HG02884 (cell line): ENCODE results near the gene TMEM222.
A peak's percentile ranks its signal among the peaks of the same experiment; 100 is the strongest.

ENCODE experiments used
- ATAC-seq: cut with Tn5 transposase; IDR thresholded peaks from one replicate; pipeline ENCODE4 v1.9.1; 2021; ENCODE audit warnings: mild to moderate bottlenecking, moderate library complexity; ENCODE audit not compliant: unreplicated experiment

The TMEM222 gene

DNA sequence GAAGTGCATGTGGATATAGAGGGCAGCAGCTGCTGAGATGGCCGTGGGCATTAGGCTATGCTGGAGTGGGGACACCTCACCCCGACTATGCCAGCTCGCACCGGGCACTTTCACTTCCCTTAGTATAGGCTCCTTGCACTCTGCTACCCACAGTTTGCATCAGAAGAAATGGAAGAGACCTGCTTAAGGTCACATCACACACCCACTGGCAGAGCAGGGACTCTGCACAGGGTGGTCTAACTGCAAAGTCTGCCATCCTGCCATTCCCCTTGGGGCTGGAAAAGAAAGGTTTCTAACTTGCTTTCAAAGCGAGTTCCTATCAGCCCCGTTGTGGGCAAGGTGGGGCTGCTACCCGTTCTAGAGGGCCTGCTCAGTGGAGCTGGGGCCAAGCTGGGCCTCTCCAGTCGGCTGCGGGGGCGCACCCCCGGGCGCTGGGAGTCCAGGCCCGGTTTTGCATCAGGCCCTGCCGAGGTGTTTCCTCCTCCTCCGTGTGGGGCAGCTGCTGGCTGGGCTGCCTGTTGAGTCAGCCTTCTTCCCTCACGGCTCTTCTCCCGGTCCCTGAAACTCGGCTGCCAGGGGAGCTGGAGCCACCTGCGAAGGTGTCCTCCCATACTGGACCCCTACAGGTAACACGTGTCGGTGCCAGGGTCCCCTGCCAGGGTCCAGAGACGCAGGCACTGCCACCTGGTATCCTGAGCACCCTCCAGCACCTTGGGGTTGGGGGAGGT, 19.7 kb downstream of the TMEM222 start, which contains the start of gene SYTL1:
SYTL1 (plus strand) TSS at position 498 of the 728 bp plus-strand sequence. CDS start 3,313 bp downstream, outside the sequence.
- peak; percentile 42 for ATAC-seq

DNA sequence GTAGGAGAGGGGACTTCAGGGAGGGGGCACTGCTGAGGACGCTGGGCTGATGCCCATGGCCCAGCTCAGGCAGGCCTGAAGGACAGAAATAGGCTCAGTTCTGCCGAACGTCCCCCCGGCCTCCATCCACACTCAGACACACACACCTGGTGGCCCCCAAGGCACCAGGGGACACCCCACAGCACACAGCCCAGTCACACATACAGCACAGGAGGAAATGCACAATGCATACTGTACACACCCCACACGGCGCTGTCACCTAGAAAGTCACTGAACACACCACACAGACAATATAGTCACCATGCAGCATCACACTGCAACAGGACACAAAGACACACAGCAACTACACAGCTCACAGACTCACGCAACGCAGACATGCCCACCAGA, 20.4 kb downstream of the TMEM222 start:
- no peak for ATAC-seq

- no peak for ATAC-seq
Measured at GRCh38 chr1:27342778-27343638, 21.0 kb downstream of the TMEM222 start.

- no peak for ATAC-seq
Measured at GRCh38 chr1:27343639-27344025, 21.7 kb downstream of the TMEM222 start.

DNA sequence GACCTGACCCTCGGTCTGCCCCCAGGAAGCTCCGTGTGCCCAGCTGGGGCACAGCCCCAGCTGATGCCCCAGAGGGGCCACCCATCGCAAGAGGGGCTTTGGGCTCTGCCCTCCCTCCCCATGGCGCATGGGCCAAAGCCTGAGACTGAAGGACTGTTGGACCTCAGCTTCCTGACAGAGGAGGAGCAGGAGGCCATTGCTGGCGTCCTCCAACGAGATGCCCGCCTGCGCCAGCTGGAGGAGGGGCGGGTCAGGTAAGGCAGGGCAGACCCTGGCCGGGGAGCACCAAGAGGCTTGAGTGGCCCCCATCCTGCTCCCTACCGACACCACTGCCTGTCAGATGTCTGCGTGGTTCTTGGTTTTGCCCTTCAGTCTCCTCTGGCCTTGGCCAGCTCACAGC, 23.3 kb downstream of the TMEM222 start:
- ATAC-seq, result no peak

- no peak for ATAC-seq
Measured at GRCh38 chr1:27346357-27346756, 24.4 kb downstream of the TMEM222 start.

DNA sequence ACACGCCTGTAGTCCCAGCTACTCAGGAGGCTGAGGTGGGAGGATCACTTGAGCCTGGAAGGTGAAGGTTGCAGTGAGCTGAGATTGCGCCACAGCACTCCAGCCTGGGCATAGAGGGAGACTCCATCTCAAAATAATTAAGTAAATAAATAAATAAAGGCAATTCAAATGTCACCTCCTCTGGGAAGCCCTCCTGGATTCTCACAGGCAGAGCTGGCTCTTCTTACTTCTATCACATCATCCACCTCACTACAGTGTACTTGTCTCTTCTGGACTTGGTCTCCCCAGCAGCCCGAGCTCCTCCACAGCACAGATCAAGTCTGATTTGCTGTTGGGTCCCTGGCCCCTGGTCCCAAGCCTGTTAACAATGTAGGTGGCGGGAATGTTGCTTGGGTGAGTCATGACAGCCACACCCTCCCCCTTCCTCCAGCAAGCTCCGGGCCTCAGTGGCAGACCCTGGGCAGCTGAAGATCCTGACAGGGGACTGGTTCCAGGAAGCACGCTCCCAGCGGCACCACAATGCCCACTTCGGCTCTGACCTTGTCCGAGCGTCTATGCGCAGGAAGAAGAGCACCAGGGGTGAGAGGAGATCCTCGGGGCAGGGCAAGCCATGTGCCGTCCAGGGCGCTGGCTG, 25.1 kb downstream of the TMEM222 start:
- no peak for ATAC-seq

DNA sequence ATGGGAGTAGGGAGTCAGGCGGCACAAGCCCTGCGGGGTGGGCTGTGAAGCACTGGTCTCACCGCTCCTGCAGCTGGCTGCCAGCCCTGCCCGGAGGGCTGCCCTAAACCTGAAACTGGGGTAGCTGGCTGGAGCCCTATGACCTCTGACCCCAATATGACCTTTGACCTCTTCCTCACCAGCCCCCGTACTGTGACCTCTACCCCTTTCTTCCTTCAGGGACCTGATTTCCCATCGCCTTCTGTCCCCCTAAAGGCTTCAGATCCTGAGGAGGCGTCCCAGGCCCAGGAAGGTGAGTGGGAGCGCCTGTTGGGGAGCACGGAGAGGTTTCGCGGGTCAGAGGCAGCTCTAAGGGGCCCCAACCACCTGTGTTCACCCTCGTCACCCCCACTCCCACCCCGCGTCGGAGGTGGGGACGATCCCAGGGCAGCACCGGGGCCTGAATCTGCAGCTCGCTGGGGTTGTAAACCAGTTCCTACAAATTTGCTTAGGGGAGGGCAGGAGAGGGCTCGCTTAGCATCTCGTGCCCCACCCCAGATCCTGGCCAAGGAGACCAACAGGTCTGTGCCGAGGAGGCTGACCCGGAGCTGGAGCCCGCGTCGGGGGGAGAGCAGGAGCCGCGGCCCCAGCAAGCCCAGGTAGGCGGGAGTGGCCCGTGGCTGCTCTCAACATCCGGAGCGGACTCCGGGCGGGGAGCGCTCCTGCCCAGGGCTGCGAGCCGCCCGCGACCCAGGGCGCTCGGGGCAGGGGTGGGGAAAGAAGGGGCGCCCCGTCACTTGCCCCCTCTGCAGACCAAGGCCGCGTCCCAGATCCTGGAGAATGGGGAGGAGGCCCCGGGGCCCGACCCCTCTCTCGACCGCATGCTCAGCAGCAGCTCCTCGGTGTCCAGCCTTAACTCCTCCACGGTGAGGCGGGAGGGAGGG, 27.2 kb downstream of the TMEM222 start:
- no peak for ATAC-seq

GRCh38 chr1:27349784-27350662, 28.1 kb downstream of the TMEM222 start:
- ATAC-seq, result no peak

DNA sequence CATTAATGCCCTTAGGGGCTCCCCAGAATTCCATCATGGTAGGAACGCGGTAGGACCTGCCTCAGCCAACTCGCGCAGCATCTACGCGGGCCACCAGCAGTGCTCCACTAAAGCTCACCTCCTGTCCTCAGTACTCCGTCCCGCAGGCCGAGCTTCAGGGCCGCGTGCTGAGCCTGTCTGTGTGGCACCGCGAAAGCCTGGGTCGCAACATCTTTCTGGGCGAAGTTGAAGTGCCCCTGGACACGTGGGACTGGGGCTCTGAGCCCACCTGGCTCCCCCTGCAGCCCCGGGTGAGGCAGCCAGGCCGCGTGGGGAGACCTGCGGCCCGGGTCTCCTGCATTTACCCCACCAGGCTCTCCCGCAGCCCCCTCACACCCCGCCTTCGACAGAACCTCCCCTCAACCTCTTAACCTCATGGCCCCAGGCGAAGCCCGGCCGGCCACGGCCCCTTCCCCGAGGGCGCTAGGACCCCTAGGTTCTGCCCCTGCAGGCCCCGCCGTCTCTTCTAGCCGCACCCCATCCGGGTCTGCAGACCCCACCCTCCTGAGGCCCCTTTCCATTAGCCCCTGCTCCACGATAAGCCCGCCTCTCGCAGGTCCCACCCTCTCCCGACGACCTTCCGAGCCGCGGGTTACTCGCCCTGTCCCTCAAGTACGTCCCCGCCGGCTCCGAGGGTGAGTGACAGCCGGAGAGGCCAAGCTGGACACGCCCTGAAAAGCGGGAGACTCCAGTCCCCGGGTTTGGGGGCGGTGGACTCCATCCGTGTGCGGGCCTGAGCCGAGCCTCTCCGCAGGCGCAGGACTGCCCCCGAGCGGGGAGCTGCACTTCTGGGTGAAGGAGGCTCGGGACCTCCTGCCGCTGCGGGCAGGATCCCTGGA, 28.9 kb downstream of the TMEM222 start:
- ATAC-seq, result no peak

DNA sequence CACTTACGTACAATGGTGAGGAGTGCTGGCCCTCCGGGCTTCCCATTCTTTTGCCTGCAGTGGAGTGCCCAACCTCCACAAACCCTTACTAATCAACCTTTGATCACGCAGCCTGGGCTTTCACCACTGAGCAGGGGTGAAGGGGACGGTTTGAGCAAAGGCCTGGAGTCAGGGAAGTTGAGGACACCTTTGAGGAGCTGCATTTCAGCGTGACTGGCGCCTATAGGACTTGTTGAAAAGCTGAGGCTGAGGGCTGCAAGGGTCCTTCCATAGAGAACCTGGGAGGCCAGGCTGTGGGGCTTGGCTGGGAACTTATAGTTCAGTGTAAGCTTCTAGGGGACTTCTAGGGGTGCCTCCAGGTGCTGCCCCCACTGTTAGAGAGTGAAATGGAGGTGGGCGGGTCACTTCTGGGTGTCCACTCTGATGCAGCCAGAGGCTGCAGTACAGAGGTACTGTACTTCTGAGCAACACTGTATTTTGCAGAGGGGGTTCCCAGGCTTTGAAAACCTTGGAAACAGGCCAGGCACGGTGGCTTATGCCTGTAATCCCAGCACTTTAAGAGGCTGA, 29.7 kb downstream of the TMEM222 start:
- ATAC-seq, result no peak

DNA sequence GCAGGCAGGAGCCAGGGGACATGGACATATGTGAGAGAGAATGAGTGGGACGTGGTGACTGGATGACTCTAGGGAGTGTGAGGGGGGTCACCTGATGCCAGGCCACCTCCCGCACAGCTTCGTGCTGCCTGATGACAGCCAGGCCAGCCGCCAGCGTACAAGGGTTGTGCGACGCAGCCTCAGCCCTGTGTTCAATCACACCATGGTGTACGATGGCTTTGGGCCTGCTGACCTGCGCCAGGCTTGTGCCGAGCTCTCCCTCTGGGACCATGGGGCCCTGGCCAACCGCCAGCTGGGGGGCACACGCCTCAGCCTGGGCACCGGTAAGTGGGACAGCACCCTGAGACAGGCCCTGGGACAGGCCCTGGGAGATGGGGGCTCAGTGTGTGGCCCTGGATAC, 31.2 kb downstream of the TMEM222 start:
- ATAC-seq, result no peak

DNA sequence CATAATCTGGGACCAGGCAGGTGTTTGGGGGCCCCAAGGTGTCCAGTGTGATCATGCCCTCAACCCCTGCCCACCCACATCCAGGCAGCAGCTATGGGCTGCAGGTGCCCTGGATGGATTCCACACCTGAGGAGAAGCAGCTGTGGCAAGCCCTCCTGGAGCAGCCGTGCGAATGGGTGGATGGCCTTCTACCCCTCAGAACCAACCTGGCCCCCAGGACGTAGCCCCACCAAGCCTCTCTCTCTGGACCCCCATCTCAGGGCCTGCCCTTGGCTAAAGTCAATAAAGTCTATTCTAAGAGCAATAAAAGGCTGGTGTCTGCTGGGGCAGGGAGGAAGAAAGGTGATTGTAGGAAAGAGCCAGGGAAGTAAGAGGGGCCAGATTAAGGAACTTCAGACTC, 31.7 kb downstream of the TMEM222 start:
- no peak for ATAC-seq

DNA sequence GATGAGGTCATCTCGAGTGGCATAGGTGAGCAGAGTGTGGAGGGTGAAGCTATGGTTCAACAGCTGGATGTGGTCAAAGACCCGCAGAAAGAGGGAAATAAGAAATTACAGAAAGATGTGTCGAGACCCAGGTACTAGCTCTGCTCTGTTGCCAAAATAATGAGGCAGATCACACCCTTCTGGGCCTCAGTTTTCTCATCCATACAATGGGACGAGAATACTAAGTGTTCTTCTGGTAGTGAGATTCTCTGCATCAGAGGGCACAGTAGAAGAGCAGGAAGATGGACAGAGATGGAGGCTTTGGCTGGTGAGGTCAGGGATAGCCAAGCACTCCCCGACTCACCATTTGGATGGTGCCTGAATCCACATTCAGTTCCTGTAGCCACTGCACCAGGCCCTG, 33.7 kb downstream of the TMEM222 start:
- no peak for ATAC-seq

GRCh38 chr1:27356277-27356618, 34.3 kb downstream of the TMEM222 start:
- no peak for ATAC-seq

GRCh38 chr1:27356619-27357280, 34.8 kb downstream of the TMEM222 start:
- ATAC-seq, result no peak

- ATAC-seq, result no peak
Measured at GRCh38 chr1:27357281-27358037, 35.5 kb downstream of the TMEM222 start.
